Stimulated activated CD8-positive, alpha-beta memory T cell treated with anti-CD3 and anti-CD28 coated beads, Interleukin-7, amount 100 ng/mL, for 1 hour (primary cell): ENCODE data around the gene ZFYVE9.
"Not testable (repeated sequence)": the region's sequence is repeated elsewhere in the genome, so short reads cannot be mapped to it uniquely, and the experiment has no call there.

Source experiments
- DNase-seq, 2 donors: peaks; one replicate each; pipeline ENCODE4 v3.0.0-alpha.2; 2020; ENCODE audit warnings: low read depth in 2 of 2

The ZFYVE9 gene

GRCh38 chr1:52369851-52370250 is 228.0 kb downstream of the ZFYVE9 start:
- not testable (repeated sequence) for DNase-seq

- DNase-seq, result no peak
Measured at GRCh38 chr1:52385376-52385775, 243.5 kb downstream of the ZFYVE9 start.

DNA sequence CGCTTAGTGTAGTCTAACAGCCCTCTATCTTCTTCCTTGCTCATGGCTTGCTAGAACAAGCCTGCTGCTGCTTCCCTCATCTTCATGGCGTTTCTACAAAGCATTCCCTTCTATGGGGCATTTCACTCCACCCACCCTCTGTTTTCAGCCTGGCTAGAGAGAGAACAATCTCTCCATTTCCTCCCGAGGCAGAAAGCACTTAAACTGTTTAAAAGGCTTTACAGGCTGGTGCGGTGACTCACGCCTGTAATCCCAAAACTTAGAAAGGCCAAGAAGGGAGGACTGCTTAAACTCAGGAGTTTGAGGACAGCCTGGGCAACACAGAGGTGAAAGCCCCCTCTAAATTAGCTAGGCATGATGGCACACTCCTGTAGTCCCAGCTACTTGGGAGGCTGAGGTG is 244.6 kb downstream of the ZFYVE9 start:
- no peak for DNase-seq

- no peak for DNase-seq
Measured at GRCh38 chr1:52393174-52393573, 251.3 kb downstream of the ZFYVE9 start.
